ENCODE measurements around the gene MACROD2.

DNA sequence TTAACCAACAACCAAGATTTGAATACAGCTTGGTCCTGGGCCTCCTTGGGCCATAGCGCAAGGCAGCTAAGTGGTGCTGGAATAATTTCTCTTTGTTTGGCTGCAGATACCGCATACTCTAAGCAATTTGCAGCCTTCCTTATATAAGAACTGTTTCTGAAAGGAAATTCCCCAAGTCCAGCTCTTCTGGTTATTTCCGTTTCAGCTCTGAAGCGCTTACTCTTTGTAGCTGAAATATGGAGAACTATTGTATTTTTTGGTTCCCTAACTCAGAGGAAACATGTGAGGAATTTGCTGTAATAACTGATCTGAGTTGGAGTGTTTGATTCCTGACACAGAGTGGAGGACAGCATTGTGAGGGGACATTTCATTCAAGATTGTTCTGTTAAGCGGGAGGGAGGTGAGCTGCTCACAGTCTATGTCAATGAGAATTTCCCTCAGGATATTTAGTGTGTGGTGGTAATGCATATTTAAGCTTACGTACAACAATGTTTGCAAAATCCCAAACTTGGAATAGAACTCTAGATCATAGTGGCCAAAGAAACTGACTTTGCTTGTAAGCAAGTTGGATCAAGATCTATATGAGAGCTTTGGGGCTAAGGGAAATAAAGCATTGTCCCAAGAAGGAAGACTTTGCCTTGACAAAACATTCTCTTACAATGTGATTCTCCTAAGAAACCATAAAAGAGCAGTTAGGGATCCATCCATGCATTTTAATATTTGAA lies 918.7 kb downstream of the MACROD2 start:
- TF ChIP-seq, protein P1, sequence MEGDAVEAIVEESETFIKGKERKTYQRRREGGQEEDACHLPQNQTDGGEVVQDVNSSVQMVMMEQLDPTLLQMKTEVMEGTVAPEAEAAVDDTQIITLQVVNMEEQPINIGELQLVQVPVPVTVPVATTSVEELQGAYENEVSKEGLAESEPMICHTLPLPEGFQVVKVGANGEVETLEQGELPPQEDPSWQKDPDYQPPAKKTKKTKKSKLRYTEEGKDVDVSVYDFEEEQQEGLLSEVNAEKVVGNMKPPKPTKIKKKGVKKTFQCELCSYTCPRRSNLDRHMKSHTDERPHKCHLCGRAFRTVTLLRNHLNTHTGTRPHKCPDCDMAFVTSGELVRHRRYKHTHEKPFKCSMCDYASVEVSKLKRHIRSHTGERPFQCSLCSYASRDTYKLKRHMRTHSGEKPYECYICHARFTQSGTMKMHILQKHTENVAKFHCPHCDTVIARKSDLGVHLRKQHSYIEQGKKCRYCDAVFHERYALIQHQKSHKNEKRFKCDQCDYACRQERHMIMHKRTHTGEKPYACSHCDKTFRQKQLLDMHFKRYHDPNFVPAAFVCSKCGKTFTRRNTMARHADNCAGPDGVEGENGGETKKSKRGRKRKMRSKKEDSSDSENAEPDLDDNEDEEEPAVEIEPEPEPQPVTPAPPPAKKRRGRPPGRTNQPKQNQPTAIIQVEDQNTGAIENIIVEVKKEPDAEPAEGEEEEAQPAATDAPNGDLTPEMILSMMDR (IDR thresholded peaks at IDR 0.05), result no peak
- no peak for TF ChIP-seq POLR2A (IDR thresholded peaks at IDR 0.05; ENCODE audit: low read length)
- TF ChIP-seq ZNF302 (CRISPR knock-in tag; IDR thresholded peaks at IDR 0.05), result no peak
- TF ChIP-seq ESRRA (IDR thresholded peaks at IDR 0.05; ENCODE audit: borderline replicate concordance, low read length), result no peak
- TF ChIP-seq, protein P2, sequence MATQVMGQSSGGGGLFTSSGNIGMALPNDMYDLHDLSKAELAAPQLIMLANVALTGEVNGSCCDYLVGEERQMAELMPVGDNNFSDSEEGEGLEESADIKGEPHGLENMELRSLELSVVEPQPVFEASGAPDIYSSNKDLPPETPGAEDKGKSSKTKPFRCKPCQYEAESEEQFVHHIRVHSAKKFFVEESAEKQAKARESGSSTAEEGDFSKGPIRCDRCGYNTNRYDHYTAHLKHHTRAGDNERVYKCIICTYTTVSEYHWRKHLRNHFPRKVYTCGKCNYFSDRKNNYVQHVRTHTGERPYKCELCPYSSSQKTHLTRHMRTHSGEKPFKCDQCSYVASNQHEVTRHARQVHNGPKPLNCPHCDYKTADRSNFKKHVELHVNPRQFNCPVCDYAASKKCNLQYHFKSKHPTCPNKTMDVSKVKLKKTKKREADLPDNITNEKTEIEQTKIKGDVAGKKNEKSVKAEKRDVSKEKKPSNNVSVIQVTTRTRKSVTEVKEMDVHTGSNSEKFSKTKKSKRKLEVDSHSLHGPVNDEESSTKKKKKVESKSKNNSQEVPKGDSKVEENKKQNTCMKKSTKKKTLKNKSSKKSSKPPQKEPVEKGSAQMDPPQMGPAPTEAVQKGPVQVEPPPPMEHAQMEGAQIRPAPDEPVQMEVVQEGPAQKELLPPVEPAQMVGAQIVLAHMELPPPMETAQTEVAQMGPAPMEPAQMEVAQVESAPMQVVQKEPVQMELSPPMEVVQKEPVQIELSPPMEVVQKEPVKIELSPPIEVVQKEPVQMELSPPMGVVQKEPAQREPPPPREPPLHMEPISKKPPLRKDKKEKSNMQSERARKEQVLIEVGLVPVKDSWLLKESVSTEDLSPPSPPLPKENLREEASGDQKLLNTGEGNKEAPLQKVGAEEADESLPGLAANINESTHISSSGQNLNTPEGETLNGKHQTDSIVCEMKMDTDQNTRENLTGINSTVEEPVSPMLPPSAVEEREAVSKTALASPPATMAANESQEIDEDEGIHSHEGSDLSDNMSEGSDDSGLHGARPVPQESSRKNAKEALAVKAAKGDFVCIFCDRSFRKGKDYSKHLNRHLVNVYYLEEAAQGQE (IDR thresholded peaks at IDR 0.05), result no peak
- TF ChIP-seq EP300 (IDR thresholded peaks at IDR 0.05), result no peak
- TF ChIP-seq, protein P3, sequence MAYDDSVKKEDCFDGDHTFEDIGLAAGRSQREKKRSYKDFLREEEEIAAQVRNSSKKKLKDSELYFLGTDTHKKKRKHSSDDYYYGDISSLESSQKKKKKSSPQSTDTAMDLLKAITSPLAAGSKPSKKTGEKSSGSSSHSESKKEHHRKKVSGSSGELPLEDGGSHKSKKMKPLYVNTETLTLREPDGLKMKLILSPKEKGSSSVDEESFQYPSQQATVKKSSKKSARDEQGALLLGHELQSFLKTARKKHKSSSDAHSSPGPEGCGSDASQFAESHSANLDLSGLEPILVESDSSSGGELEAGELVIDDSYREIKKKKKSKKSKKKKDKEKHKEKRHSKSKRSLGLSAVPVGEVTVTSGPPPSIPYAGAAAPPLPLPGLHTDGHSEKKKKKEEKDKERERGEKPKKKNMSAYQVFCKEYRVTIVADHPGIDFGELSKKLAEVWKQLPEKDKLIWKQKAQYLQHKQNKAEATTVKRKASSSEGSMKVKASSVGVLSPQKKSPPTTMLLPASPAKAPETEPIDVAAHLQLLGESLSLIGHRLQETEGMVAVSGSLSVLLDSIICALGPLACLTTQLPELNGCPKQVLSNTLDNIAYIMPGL (CRISPR knock-in tag; IDR thresholded peaks at IDR 0.05; ENCODE audit: borderline replicate concordance), result no peak
- TF ChIP-seq POLR2AphosphoS2 (conservative IDR thresholded peaks at IDR 0.05; ENCODE audit: low read length), result no peak
- no peak for TF ChIP-seq NPAS2 (CRISPR knock-in tag; IDR thresholded peaks at IDR 0.05; ENCODE audit: borderline replicate concordance)

Data from A549 (cell line).